Activated CD4-positive, alpha-beta T cell treated with anti-CD3 and anti-CD28 coated beads for 4 hours (primary cell): ENCODE data around the gene PATJ.
"Not testable (repeated sequence)": the region's sequence is repeated elsewhere in the genome, so short reads cannot be mapped to it uniquely, and the experiment has no call there.

Source experiments
- DNase-seq, 2 donors: peaks; one replicate each; pipeline ENCODE4 v3.0.0-alpha.2; 2020

The PATJ gene

GRCh38 chr1:61819421-61819820 lies 77.1 kb downstream of the PATJ start:
- no peak for DNase-seq

- DNase-seq: no peak
Measured at GRCh38 chr1:61825393-61825792, 83.1 kb downstream of the PATJ start.

DNA sequence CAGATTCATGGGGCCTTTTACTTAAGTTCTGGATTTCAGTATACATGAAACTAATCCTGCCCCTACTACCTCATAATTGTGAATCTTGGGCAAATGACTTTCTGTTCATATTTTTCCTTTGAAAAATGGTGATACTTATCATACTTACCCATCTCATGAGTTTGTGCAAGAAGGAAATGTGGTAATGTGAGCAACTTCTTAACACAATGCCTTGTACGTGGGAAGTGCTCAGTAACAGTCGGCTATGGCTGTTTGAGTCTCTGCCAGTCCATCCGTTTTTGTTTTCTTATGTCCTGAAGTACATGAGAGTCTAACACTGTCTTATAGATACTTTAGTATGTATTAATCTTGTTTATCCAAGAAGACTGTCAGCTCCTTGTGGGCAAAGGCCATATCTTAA lies 86.5 kb downstream of the PATJ start:
- no peak for DNase-seq

- no peak for DNase-seq
Measured at GRCh38 chr1:61836649-61837048, 94.4 kb downstream of the PATJ start.

- DNase-seq: not testable (repeated sequence)
Measured at GRCh38 chr1:61837607-61838006, 95.3 kb downstream of the PATJ start.

DNA sequence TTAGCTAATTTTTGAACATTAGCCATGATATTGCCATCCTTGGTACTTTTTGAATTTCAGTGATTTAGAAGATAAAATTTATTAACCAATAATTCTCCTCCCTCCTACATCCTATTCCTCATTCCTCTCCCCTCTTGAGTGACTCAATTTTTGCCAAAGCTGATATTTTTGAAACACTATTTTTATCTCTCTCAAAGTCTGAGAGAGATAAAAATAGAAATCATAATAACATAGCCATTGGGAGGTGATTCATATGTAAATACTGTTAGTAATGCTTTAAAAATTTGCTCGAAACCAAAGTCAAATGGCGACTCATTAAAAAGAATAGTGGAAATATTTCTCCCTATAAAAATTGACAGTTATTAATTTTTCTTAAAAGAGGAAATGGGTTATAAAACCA lies 97.4 kb downstream of the PATJ start:
- DNase-seq: no peak

DNA sequence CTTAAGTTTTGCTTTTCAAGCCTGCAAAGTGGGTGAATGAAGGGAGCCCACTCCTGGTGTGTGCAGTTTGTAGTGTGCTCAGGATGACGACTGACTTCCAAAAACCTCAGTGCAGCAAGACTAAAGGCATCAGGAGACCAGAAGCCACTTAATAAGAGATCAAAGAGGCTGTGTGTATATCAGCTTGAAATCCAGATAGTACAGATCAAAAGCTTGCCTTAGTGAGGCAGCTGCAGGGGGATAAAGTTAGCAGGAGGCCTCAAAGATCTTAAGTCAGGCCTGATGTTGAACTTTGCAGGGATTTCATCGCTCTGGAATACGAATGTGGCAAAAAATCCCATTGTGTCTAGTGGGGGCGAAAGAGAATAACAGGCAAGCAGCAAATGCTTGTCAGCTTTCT lies 99.8 kb downstream of the PATJ start:
- DNase-seq: no peak

DNA sequence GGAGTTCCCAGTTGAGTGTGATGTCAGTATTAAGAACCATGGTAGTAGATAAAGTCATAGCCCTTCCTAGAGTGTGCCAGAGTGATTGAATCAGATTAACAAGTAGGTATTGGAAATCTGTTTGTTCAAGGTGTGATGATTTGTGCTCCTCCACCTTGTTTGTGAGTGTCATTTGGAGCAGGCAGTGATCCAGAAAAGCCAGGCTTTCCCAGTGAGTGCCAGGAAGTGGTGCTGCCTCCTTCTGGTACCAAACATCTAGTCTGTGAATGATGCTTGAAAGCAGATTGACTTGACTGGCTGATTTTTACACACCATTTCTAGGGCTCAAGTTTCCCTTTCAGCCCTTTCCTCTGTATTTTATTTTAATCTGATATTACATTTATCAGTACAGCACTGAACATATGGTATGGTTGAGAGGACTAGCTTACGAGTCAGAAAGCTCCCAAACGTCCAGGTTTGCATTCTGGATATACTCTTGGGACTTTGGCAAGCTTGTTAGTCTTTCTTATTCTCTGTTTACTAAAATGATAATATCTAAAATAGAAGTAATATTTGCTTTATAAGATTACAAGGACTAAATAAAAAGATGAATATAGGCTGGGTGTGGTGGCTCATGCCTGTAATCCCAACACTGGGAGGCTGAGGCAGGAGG lies 100.7 kb downstream of the PATJ start:
- no peak for DNase-seq

GRCh38 chr1:61844006-61844405 lies 101.7 kb downstream of the PATJ start:
- DNase-seq: no peak

DNA sequence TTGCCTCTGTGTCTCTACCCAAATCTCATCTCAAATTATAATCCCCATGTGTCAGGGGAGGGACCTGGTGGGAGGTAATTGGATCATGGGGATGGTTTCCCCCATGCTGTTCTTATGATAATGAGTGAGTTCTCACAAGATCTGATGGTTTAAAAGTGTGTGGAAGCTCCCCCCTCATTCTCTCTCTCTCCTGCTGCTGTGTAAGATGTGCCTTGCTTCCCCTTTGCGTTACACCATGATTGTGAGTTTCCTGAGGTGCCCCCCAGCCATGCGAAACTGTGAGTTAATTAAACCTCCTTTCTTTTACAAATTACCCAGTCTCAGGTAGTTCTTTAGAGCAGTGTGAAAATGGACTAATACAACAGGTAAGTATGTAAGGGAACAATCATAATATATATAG lies 102.4 kb downstream of the PATJ start:
- DNase-seq: not testable (repeated sequence)

DNA sequence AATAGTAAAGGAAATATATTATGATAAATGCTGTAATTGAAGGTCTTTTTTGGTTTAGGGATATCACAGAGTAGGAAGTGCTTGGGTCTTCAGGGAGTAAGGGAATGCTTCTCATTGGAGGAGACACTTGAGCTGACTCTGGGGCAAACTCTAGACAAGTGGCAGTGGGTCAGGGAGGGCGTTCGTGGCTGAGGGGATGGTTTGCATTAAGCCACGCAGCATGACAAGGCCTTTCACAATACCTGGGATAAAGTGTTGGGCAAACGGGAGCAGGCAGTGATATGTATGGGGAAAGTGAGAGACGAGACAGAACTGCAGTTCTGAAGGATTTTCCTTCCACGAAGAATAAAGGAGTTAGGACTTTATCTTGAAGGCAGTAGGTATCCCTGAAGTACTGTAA lies 109.0 kb downstream of the PATJ start:
- no peak for DNase-seq

GRCh38 chr1:61851849-61852669 lies 109.8 kb downstream of the PATJ start:
- peak in 1 of 2 donors; percentile 31 for DNase-seq

GRCh38 chr1:61852670-61853015 lies 110.4 kb downstream of the PATJ start:
- no peak for DNase-seq

DNA sequence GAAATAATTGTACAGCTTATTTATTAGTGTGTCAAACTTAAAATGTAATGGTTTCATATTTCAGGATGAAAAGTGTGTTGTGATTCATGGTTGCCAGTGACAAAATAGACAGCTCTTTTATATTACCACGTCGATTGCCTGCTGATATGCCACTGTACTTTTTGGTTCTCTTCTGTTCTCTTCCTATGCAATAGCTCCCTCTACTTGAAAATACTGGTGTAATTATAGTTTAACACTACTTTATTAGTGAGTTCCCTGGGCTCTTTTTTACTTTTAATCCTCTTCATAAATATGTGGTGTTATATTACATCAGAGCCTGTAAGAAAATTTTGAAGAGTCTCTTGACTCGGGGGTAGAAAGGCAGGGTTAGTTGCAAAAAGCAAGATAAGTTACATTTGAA lies 111.3 kb downstream of the PATJ start:
- no peak for DNase-seq

- no peak for DNase-seq
Measured at GRCh38 chr1:61864489-61864888, 122.2 kb downstream of the PATJ start.

- no peak for DNase-seq
Measured at GRCh38 chr1:61865646-61866220, 123.5 kb downstream of the PATJ start.

DNA sequence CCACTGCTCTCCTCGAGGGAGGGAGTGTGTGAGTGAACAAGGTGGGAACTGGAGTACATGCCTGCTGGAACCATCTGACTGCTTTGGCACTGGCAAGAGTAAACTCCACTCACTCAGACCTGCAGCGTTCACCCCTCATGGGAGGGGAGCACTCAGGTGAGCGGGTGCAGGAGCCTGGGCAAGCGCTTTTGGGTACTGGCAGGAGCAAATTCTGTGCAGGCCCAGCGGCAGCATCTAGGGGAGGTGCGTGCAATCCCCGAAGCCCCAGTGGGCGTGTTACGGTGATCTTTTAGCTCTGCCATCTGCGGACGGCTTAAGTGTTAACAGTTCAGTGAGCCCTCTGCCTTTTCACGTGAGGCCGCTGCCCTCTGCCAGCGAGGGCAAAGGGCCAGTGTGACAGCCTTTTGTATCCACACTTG lies 127.4 kb downstream of the PATJ start:
- no peak for DNase-seq

DNA sequence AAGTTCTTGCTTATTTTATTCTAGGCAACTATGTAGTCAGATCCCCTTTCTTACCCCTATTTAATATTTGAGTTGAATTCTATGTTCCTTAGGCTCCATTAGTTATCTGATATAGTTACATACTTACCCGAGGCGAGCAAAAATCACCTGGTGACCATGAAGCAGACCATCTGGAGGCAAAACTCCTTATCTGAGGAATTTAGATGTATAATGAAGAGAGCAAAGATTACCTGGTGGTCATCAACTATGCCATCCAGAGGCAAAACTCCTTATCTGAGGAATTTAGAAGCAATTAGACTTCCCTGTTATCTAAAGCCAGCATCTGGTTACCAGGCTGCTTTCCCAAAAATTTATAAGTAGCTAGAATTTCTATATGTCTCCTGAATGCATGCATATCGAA lies 129.9 kb downstream of the PATJ start:
- DNase-seq: no peak

DNA sequence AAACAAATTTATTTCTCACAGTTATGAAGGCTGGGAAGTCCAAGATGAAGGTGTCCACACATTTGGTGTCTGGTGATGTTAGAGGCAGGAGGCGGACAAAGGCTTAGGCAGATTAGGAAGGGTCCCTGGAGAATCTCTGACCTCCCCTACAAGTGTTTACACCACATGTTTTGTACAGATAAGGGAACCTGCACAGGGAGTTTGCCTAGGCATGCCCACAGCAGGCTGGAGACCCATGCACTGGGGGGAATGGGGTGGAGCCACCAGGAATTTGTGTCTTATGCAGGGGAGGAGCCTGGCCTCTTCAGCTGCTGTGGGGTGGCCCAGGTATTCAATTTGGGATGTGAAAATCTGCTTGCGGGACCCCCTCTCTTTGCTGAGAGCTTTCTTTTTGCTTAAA lies 131.3 kb downstream of the PATJ start:
- no peak for DNase-seq

DNA sequence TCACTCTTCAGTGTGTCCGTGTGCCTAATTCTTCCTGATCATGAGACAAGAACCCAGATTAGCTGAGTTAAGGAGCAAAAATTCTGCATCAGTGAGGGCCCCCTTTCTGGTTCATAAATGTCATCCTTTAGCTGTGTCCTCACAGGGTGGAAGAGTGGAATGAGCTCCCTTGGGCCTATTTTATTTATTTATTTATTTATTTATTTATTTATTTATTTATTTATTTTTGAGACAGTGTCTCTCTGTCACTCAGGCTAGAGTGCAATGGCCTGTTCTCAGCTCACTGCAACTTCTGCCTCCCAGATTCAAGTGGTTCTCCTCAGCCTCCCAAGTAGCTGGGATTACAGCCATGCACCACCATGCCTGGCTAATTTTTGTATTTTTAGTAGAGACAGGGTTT lies 131.7 kb downstream of the PATJ start:
- DNase-seq: no peak

- no peak for DNase-seq
Measured at GRCh38 chr1:61875198-61875597, 132.9 kb downstream of the PATJ start.

DNA sequence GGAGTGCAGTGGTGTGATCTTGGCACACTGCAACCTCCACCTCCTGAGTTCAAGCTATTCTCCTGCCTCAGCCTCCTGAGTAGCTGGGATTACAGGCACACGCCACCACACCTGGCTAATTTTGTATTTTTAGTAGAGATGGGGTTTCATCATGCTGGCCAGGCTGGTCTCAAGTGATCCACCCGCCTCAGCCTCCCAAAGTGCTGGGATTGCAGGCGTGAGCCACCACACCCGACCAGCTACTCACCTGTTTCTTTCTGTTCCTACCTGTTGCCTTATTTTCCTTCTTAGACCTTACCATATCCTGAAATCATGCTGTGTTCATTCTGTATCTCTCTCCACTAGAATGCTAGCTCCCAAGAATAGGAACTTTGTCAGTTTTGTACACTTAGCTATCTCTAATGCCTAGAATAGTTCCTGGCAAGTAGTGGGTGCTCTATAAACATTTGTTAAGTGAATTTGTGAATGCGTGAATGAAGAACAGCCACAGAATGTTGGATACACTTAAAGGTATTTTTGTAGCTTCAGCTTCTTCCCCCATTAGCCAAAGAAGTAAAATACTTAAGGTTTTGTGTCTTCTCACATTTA lies 137.7 kb downstream of the PATJ start:
- not testable (repeated sequence) for DNase-seq

DNA sequence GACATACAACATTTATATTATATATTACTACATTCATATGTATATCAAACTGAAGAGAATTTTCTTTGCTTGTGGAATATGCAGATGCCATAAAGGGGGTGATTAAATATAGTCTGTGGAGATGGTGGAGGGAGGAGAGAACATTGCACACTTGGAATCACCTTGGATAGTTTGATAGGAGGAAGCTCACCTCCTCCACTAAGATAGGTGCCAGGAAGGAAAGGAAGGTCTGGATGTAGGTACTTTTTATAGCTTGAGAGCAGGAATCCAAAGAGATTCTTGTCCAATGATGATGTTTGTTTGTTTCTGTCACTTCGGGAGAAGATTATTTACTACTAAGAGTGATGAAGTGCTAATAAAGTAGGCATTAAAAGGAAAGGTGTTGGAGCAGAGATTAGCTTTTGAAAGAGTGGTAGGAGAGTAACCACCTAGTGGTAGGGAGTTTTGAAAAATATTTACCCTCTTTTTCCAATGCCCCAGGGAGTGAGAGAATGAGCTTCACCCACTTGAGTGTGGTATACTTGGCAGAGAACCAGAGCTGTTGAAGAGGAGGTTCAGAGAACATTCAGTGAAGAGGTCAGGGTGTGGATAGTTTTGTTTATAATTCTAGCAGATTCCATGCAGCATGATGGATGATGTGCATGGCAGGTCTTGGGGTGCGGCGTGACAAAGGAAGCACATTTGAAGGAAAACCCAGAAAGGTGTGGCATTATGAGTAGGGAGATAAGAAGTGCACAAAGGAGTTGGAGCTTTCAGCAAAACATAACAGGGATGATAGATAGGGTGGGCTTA lies 145.0 kb downstream of the PATJ start:
- DNase-seq: no peak
